GM21825 (cell line): Measurements from ENCODE around the gene PLB1.

Source experiments
- ATAC-seq: cut with Tn5 transposase; IDR thresholded peaks from one replicate; pipeline ENCODE4 v1.9.1; 2021; ENCODE audit warnings: mild to moderate bottlenecking, moderate library complexity; ENCODE audit not compliant: unreplicated experiment

PLB1 gene

GRCh38 chr2:28640260-28640907 is 144.5 kb downstream of the PLB1 start:
- ATAC-seq, result no peak

GRCh38 chr2:28640908-28641300 is 145.0 kb downstream of the PLB1 start:
- ATAC-seq, result no peak

GRCh38 chr2:28642796-28643195 is 146.9 kb downstream of the PLB1 start:
- ATAC-seq, result no peak

DNA sequence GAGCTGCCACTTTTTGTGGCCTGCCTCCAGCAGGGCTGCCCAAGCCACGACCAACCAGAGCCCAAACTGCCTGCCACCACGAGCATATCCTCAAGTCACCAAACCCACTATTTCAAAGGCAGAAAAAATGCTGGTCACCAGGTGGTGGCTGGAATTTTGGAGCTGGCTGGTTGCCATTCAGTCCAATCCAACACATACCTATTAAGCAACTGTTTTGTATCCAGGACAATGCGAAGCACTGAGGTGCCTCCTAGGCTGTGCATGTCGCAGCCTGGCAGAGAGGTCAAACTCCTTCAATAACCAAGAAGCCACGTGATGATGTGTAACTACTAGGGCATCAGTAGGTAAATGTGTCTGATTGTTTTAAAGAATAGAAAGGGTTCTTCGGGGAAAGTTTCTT is 147.5 kb downstream of the PLB1 start:
- ATAC-seq, result no peak

- no peak for ATAC-seq
Observed at GRCh38 chr2:28643911-28644334, 148.1 kb downstream of the PLB1 start.

DNA sequence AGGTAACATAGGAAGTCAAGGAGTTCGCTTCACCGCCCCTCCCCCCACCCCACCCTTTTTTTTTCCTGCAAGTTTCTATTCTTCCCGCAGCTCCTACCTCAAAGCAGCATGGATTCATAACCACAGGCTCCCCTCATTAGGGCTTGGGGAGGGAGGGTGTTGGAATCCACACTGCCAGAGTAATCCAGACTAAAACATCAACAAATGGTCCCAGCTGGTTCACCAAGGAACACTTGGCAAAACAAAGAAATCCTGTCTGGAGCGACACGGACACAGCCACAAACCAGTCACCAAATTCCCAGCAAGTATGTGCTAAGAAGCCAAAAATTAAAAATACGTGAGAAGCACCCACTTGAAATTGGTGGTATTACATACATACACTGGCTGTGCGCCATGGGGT is 148.9 kb downstream of the PLB1 start:
- no peak for ATAC-seq

DNA sequence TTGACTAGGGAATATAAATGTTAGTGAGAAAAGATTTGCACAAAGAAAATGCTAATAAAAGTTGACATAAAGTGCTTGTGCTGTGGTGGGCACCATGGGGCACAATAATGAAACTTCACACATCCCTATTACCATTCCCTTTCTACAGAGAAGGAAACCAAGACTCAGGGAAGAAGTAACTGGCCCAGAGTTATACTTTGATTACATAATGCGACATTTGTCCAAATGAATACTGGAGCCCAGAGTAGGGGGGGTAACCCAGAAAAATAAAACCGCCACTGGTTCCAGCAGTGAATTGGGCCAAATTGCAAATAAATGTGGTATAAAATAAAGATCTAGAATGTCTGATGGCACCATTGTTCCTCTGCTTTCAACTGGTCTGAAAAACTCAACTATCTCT is 149.7 kb downstream of the PLB1 start:
- ATAC-seq, result no peak

DNA sequence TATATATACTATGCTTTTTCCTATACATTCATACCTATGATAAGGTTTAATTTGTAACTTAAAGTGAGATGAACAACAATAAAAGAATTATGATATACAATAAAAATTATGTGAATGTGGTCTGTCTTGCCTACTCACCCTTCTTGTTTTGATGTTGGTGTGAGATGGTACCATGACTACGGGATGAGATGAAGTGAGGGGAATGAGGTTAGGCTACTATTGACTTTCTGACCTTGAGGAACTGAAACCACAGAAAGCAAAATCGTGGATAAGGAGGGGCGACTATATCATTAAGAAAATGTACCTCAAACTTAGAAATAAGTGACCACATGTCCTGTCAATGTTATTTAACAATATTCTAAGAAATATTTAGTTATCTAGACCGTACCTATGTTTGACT is 151.8 kb downstream of the PLB1 start:
- no peak for ATAC-seq

DNA sequence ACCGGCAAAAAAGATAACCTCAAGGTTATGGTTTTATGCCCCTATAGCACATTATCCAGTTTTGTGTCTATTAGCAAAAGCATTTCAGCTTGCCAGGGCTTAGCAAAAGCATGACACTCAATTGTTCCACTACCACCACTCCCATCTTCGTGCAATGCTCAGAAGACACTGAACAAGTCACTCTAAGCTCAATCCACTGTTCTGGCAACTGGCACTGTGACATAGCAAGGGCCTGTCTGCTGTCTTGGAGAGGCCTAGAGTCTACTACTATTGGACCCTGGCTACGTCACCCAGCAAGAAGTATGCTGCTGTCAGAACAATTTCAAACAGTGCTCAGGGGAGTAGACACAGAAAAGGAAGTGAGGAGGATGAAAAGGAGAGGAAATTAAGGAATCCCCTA is 152.3 kb downstream of the PLB1 start:
- no peak for ATAC-seq

DNA sequence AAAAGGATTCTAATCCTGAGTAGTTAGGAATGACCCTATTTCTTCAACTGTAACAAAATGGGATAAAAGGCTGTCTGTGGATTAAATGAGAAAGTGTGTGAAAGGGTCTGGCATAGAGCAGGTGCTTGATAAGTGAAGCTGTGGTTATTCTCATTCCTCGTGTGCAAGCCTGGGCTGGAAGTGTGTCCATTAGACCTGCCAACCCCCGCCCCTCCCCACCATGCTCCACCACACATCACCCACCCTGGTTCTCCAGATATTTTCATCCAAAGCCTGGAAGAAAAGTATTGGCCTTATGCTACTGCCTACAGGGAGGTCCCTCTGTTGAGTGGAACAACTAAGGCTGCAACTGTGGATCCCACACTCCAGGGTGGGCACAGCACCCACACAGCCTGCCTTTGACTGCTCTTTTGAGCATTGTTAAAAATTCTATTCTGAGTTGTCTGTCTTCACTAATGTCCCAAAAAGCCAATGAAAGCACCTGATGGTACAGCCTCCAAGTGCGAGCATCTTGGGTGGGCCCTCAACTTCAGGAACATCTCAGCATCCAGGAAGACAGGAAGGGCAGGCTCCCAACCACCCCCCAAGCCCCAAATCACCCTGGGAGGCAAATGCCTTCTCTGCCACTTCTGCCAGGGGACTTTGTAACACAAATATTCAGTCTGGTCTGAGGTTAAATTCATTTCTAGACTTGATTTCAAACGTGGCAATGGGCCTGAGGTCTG is 153.0 kb downstream of the PLB1 start:
- no peak for ATAC-seq

- no peak for ATAC-seq
Observed at GRCh38 chr2:28649481-28650265, 153.8 kb downstream of the PLB1 start.

DNA sequence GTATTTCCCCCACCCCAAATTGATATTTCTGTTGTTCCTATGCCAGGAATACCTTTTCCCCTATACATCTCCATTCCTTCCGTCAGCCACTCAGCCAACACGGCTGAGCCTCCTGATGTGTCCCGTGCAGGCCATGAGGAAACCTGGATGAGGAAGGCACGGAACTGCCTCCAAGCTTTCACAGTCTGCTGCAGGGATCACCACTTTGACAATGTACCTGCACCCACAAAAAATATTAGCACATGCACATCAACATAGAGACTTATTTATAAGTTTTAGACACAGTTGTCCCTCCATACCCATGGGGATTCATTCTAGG is 154.4 kb downstream of the PLB1 start:
- ATAC-seq, result no peak

DNA sequence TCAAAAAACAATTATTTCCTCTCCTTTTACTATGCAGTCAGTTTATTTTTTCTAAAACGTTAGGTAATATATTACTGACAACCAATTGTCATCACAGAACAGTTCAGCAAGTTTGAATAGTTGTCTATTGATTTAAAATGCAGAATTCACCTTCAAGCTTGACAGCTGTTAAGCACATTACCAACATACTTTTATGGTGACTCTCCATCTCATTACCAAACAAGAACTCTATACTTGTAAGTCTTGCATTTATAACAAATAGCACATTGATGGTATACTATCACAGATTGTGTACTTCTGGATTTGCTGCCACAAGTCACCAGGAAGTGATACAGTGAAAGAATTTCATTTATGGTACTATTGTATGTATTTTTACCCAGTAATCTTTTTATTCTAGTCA is 156.4 kb downstream of the PLB1 start:
- ATAC-seq, result no peak

- ATAC-seq, result no peak
Observed at GRCh38 chr2:28653892-28654662, 158.2 kb downstream of the PLB1 start.

DNA sequence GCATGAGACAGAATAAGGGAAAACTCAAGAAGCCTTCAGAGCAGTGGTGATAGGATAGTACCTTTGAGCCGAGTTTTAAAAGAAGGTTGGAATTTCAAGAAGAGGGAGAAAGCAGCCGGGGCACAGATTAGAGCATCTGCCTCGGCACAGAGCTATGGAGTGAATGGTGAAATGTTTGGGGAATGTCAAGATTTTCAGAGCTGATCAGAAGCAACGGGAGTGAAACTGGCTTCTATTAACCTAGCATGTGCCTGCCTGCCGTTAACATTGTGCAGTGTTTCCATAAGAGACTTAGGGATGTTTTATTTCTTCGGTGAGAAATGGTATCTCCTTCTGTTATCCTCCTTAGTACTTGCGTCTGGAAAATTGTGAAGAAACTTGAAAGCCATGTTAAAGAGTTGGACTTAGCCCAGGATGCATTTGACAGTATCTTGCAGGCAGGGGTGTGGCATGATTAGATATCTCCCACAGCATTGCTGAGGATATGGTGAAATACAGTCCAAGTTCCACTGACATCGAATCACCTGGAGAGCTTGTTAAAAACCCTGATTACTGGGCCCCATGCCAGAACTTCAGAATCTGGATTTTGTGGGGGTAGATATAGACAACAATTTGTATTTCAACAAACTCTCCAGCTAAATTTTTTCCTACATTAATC is 158.9 kb downstream of the PLB1 start:
- no peak for ATAC-seq

- no peak for ATAC-seq
Observed at GRCh38 chr2:28656937-28657615, 161.2 kb downstream of the PLB1 start.

- ATAC-seq, result no peak
Observed at GRCh38 chr2:28658369-28658768, 162.5 kb downstream of the PLB1 start.

DNA sequence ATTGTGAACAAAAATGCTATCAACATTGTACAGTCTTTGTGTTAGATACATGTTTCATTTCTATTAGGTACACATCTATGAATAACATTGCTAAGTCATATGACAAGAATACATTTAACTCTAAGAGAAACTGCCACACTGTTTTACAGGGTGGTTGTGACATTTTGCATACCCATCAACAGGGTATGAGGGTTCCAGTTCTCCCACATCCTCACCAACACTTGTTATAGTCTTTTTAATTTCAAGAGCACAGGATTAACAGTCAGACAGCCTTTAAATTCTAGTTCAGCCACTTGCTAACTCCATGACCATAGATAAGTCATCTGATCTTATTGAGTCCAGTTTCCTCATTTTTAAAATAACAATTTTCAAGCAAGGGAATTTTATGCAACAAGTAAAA is 163.3 kb downstream of the PLB1 start:
- ATAC-seq, result no peak

DNA sequence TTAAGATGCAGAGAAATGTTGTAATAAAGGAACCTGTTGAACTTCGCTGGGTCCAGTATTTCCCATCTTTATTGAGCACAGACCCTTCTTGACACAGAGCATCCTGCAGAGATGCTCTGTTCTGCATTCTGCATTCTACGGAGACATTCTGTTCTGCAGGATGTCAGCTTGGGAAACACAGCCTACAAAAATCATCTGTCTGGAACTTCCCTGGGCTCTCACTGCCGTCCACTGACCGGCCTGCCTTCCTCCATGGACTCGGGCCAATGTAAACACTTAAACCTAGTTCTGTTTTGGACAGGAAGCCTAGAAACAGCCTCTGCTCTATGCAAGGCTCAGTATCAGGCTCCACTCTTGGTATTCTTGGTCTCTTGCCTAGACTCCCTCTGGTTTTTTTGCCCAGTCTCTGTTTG is 165.7 kb downstream of the PLB1 start:
- ATAC-seq, result no peak

DNA sequence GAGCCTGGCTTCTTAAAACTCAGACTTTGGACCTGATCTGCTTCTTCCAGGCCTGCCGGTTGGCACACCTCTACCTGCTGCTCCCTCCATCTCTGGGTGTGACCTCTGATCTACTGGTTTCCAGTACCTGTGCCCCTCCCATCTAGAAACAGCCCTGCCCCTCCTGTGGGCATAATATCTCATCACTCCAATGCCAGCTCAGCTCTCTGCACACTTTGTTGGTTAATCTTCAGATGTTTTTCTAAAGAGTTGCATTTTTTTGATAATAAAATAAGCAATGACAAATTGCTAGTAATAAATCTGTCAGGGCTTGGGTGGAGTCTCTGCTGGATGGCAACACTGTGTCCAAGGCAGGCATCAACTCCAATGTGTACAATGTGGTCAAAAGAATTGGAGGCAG is 166.2 kb downstream of the PLB1 start:
- no peak for ATAC-seq
